ENCODE measurements around the gene SCIMP.

The SCIMP gene

DNA sequence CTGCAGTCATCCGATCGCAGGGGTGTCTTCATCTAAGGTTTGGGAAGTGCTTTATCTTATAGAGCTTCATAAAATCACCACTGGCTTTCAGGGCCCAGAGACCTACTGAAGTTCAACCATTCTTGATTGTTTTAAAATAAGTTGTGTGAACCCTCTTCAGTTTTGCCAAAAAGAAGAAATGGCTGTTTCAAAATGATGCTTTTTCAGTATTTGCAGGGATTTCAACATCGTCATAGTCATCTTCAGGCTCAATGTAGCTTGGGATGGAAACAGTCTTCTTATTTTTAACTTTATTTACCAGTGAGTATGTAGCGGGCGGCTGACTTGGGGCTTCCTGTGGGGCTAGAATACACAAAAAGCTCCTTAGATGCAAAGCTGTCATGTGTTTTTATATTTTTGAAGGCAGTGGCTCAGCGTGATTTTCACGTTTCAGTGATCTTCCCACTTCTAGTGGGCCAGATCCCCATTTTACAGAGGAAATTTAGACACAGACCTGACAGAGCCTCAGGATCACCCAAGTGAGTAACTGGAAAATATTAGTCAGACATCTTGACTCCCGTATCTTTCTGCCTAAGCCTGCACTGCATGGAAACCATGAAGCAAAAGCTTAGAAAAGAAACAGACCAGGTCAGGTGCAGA lies 23.9 kb downstream of the SCIMP start:
- H3K36me3 Mint-ChIP-seq: peaks cover 10% of the 10 kb centered on the region
- peaks cover 3% of the 10 kb centered on the region for H3K4me1 Mint-ChIP-seq
- no peak overlapping the region for H3K27ac Mint-ChIP-seq
- no peaks in the 10 kb centered on the region for H3K27me3 Mint-ChIP-seq
- H3K4me3 Mint-ChIP-seq: no peak overlapping the region
- H3K9me3 Mint-ChIP-seq: no peaks in the 10 kb centered on the region

DNA sequence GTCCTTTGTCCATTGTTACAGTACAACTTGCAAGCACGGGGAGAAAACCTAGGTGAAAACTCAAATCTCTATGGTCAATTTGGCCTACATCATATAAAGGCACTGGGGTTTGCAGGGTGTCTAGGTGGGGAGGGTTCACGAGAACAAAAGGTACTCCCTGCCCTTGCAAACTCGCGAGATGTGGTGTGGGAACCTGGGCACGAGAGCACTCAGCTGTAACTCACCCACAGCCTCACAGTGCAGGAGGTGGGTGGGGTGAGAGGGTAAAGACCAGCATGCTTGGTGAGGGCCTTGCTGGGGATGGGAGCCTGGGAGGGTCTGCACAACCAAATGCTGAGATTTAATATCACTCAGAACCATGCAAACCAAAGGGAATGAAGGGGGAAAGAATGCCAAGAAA lies 24.6 kb downstream of the SCIMP start:
- no peak overlapping the region for H3K27ac Mint-ChIP-seq
- no peaks in the 10 kb centered on the region for H3K27me3 Mint-ChIP-seq
- peaks cover 8% of the 10 kb centered on the region for H3K36me3 Mint-ChIP-seq
- no peak overlapping the region for H3K4me3 Mint-ChIP-seq
- no peaks in the 10 kb centered on the region for H3K9me3 Mint-ChIP-seq
- peaks cover 3% of the 10 kb centered on the region for H3K4me1 Mint-ChIP-seq

DNA sequence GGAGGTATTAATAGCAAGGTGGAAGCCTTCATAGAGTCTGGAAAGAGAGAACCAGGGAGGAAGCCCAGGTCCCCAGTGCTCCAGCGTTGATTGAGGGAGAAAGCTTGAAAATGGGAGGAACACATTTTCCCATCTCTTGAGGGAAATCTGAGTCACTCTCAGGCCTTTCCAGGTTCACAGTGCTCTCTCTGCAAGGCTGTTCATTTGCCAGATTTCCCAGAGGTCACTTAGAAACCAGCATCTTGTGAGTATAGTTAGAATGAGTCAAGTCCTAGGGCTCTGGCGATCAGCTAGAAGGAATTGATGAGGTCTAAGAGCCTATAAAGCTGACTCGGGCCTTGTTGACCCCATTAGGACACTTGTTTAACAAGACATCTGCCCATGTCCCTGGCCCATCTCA lies 25.3 kb downstream of the SCIMP start:
- H3K27ac Mint-ChIP-seq: no peak overlapping the region
- peaks cover 3% of the 10 kb centered on the region for H3K4me1 Mint-ChIP-seq
- H3K4me3 Mint-ChIP-seq: no peak overlapping the region
- peaks cover 6% of the 10 kb centered on the region for H3K36me3 Mint-ChIP-seq
- H3K9me3 Mint-ChIP-seq: no peaks in the 10 kb centered on the region
- no peaks in the 10 kb centered on the region for H3K27me3 Mint-ChIP-seq

DNA sequence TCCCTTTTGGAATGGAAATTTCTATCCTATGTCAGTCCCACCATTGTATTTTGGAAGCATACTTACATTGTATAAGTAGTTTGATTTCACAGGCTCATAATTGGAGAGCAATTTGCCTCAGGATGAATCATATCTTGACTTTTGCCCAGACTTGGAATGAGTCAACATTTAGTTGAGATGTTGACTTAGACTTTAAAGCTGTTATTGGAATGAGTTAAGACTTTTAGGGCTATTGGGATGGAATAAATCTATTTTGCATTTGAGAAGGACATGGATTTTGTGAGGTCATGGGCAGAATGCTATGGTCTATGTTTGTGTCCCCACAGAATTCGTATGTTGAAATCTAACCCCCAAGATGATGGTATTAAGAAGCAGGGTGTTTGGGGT lies 30.8 kb downstream of the SCIMP start:
- no peaks in the 10 kb centered on the region for H3K27me3 Mint-ChIP-seq

DNA sequence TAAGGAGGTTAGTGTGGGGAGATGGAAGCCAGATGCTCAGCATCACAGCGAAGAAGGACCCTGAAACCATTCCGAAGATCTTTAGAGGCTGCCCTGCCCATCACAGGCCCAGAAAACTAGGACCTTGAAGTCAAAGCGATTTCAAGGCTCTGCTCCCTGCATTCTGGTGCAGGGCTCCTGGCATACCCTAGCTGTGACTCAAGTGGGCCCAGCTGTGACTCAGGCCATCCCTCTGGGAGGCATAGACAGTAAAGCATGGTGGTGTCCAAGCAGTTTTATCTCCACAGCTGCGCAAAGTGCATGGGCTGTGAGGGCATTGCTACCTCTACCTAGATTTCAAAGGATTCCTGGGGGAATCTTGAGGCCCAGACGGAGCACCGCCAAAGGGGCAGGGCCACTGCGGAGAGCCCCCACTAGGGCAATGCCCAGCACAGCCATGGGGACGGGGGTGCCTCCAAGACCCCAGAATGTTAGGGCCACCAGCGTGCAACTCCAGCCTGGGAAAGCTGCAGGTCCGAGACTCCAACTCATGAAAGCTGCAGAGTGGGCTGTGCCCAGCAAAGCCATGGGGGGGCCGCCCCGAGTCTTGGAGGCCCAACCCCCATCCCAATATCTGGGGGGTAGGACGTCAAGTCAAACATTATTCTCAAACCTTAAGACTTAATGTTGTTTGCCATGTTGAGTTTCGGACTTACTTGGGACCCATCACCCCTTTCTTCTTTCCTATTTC lies 31.3 kb downstream of the SCIMP start:
- Mint-ChIP-seq H3K27me3 (no peaks in the 10 kb centered on the region), H3K9me3 (no peaks in the 10 kb centered on the region), H3K4me1 (peaks cover 10% of the 10 kb centered on the region), H3K27ac (no peak overlapping the region), H3K4me3 (no peak overlapping the region), H3K36me3 (peaks cover 6% of the 10 kb centered on the region)

More for the DNA sequence above, 30.8 kb downstream of the SCIMP start:
- Mint-ChIP-seq H3K36me3 (peaks cover 9% of the 10 kb centered on the region), H3K4me1 (peaks cover 8% of the 10 kb centered on the region), H3K4me3 (no peak overlapping the region), H3K27ac (no peak overlapping the region), H3K9me3 (no peaks in the 10 kb centered on the region)

DNA sequence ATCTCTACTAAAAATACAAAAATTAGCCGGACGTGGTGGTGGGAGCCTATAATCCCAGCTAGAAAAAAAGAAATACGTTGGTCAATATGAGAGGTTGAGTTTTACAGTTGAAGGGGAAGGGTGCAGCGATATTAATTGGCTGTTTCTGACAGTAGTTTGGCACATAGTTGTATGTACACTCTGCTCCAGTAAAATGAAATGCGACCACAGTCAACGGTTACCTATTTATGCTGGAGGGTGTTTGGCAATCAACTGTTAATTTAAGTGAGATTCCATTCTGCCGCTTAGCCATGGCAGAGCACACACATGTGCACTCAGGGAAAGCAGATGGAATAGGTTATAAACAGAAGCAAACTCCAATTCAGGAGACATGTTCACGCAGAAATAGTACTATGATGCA lies 33.6 kb downstream of the SCIMP start:
- Mint-ChIP-seq H3K4me3 (no peak overlapping the region), H3K27ac (no peak overlapping the region), H3K36me3 (peaks cover 6% of the 10 kb centered on the region), H3K9me3 (no peaks in the 10 kb centered on the region), H3K4me1 (peaks cover 17% of the 10 kb centered on the region), H3K27me3 (no peaks in the 10 kb centered on the region)

DNA sequence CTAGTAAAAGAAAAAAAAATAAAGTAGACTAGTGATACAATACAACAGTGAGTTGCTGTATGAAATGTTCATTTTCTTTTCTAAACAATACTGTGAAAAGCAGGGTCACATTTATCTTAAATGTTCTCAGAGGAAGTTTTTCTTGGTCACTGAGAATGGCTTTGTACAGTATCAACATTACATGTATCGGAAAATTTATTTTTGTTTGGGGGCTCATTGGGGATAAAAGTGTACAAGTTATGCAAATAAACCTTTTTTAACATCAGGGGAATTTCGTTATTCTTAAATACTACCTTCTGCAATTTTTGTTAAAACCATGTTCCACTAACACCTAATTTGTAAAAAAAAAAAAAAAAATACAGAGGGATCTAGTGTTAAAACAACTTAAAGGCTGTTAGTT lies 34.3 kb downstream of the SCIMP start:
- Mint-ChIP-seq H3K27ac (no peak overlapping the region), H3K9me3 (no peaks in the 10 kb centered on the region), H3K36me3 (peaks cover 6% of the 10 kb centered on the region), H3K4me3 (no peak overlapping the region), H3K4me1 (peaks cover 17% of the 10 kb centered on the region), H3K27me3 (no peaks in the 10 kb centered on the region)

DNA sequence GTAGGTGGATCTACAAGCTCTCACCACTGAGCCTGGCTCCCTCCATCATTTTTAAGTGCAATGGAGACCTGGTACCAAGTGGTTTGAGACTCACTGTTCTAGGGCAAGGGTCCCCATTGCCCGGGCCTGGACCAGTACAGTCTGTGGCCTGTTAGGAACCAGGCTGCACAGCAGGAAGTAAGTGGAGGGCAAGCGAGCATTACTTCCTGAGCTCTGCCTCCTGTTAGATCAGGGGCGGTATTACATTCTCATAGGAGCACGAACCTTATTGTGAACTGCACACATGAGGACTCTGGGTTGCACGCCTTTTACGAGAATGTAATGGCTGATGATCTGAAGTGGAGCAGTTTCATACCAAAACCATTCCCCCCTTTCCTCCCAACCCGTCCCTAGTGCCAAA lies 36.2 kb downstream of the SCIMP start:
- peaks cover 14% of the 10 kb centered on the region for H3K4me1 Mint-ChIP-seq
- no peaks in the 10 kb centered on the region for H3K27me3 Mint-ChIP-seq
- H3K9me3 Mint-ChIP-seq: no peaks in the 10 kb centered on the region
- no peak overlapping the region for H3K27ac Mint-ChIP-seq
- H3K4me3 Mint-ChIP-seq: no peak overlapping the region
- peaks cover 3% of the 10 kb centered on the region for H3K36me3 Mint-ChIP-seq

DNA sequence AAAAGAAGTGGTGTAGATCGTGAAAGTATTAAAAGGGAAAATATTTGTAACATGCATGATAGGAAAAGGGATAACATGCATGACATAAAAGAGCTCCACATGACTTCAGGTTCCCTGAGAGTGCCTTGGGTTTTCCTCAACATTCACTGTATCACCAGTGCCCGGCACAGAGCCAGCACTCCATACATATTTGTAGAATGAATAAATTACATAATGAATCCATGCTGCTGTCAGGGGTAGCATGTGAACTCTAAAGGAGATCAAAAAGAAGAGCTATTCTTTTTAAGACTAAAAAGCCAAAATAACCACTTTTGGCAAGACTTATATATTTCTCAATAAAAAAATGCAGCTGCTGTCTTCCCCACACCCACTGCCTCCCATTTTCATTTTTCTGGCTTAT lies 40.3 kb downstream of the SCIMP start:
- no peak overlapping the region for H3K4me3 Mint-ChIP-seq
- H3K27me3 Mint-ChIP-seq: no peaks in the 10 kb centered on the region
- no peak overlapping the region for H3K27ac Mint-ChIP-seq
- H3K9me3 Mint-ChIP-seq: peaks cover 5% of the 10 kb centered on the region
- H3K4me1 Mint-ChIP-seq: peaks cover 36% of the 10 kb centered on the region
- H3K36me3 Mint-ChIP-seq: peaks cover 14% of the 10 kb centered on the region

DNA sequence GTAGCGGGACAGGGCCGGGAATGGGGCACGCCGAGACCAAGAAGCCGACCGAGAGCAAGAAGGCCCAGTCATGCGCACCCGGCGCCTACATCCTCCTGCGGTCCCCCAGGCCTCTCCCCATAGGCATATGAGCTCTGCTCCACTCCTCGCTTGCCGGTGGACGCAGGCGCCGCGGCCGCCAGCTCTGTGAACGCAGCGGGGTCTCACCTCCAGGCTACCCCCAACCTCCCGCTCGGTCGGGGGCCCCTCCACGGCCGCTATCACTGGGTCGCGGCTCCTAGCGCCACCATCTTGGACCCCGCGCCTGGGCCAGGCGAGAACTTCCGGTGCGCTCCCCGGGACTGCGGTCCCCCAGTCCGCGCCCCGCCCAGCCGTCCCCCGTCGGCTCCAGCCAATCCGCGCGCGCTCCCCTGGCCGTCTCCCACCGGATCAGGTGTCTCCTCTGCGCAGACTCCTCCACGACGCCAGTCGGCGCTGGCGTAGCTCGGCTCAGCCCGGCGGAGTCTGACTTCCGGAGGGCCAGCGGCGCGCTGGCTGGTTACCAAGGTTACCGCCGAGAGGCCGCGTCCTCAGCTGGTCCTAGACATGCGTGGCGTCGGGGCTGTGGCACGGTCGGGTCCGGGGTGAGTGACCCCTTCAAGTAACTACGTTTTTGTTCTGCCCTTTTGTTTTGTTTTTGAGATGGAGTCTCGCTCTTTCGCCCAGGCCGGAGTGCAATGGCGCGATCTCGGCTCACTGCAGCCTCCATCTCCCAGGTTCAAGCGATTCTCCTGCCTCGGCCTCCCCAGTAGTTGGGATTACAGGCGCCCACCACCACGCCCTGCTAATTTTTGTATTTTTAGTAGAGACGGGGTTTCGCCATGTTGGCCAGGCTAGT lies 42.9 kb downstream of the SCIMP start, which contains the start of gene ZNF594:
TSS of gene ZNF594 (minus strand) at position 328 of the 877 bp plus-strand sequence. CDS start 7,612 bp downstream, outside the sequence.
- Mint-ChIP-seq H3K27ac (peak within 1 kb of the TSS; percentile 84), H3K36me3 (peaks cover 28% of the 10 kb centered on the region), H3K27me3 (no peaks in the 10 kb centered on the region), H3K4me1 (peaks cover 30% of the 10 kb centered on the region), H3K9me3 (peaks cover 10% of the 10 kb centered on the region), H3K4me3 (peak within 1 kb of the TSS; percentile 95)

DNA sequence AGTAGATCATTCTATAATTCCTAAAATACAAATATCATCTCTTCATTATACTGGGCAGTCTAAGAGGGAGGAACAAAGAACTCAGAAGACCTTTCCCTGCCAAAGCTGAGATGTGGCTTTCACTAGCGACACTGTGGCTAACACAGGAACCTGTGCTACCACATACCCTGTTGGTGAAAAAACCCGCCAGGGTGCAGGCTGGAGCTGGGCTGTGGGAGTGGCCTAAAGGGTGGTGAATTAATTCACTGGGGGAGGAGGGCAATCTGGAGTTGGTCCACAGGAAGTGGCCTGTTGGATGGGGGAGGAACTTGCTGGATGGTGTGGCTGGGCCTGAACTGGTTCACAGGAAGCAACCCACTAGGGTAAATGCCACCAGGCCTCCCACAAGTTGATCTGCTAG lies 50.4 kb downstream of the SCIMP start:
- Mint-ChIP-seq H3K9me3 (peaks cover 10% of the 10 kb centered on the region), H3K4me3 (no peak overlapping the region), H3K27me3 (no peaks in the 10 kb centered on the region), H3K4me1 (peaks cover 4% of the 10 kb centered on the region), H3K36me3 (peaks cover 58% of the 10 kb centered on the region), H3K27ac (no peak overlapping the region)

DNA sequence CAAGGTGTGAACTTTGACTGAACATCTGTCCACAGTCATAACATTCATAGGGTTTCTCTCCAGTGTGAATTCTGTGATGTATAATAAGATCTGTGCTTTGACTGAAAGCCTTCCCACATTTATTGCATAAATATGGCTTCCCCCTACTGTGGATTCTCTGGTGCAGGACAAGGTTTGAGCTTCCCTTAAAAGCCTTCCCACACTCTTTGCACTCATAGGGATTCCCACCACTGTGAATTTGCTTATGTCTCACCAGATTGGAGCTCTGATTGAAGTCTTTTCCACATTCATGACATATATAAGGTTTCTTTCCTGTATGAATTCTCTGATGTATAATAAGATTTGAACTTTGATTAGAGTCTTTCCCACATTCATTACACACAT lies 51.3 kb downstream of the SCIMP start:
- Mint-ChIP-seq H3K4me1 (peaks cover 3% of the 10 kb centered on the region), H3K9me3 (peaks cover 8% of the 10 kb centered on the region)

DNA sequence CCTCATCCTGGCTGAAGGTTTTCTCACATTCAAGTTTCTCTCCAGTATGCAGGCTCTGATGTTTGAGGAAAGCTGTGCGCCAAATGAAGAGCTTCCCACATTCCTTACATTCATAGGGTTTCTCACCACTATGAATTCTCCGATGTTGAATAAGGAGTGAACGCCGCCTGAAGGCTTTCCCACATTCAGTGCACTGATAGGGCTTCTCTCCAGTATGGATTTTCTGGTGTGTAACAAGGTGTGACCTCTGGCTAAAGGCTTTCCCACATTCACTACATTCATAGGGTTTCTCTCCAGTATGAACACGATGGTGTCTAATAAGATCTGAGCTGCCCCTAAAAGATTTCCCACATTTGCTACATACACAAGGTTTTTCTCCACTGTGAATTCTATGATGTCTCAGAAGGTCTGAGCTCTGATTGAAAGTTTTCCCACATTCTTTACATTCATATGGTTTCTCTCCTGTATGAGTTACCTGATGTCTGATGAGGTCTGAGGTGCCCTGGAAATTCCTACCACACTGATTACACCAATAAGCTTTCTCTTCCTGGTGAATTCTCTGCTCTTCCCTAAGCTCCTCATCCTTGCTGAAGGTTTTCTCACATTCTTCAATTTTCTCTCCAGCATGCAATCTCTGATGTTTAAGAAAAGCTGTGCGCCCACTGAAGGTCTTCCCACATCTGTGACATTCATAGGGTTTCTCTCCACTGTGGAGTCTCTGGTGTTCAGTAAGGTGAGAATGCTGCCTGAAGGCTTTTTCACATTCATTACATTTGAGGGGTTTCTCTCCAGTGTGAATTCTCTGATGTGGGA lies 51.9 kb downstream of the SCIMP start:
- no peaks in the 10 kb centered on the region for H3K4me1 Mint-ChIP-seq
- H3K36me3 Mint-ChIP-seq: peaks cover 58% of the 10 kb centered on the region
- H3K9me3 Mint-ChIP-seq: peaks cover 5% of the 10 kb centered on the region
- no peak overlapping the region for H3K4me3 Mint-ChIP-seq
- H3K27me3 Mint-ChIP-seq: no peaks in the 10 kb centered on the region
- peak overlapping the region; percentile 55 for H3K27ac Mint-ChIP-seq

More for the DNA sequence above, 51.3 kb downstream of the SCIMP start:
- H3K27me3 Mint-ChIP-seq: no peaks in the 10 kb centered on the region
- H3K36me3 Mint-ChIP-seq: peaks cover 61% of the 10 kb centered on the region
- H3K27ac Mint-ChIP-seq: no peak overlapping the region
- no peak overlapping the region for H3K4me3 Mint-ChIP-seq

DNA sequence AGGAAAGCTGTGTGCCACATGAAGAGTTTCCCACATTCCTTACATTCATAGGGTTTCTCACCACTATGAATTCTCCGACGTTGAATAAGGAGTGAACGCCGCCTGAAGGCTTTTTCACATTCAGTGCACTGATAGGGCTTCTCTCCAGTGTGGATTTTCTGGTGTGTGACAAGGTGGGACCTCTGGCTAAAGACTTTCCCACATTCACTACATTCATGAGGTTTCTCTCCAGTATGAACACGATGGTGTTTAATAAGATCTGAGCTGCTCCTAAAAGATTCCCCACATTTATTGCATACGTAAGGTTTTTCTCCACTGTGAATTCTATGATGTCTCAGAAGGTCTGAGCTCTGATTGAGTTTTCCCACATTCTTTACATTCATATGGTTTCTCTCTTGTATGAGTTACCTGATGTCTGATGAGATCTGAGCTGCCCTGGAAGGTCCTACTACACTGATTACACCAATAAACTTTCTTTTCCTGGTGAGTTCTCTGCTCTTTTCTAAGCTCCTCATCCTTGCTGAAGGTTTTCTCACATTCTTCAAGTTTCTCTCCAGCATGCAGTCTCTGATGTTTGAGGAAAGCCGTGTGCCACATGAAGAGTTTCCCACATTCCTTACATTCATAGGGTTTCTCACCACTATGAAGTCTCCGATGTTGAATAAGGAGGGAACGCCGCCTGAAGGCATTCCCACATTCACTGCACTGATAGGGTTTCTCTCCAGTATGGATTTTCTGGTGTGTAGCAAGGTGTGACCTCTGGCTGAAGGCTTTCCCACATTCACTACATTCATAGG lies 53.0 kb downstream of the SCIMP start:
- peaks cover 50% of the 10 kb centered on the region for H3K36me3 Mint-ChIP-seq
- H3K4me3 Mint-ChIP-seq: no peak overlapping the region
- no peaks in the 10 kb centered on the region for H3K27me3 Mint-ChIP-seq
- H3K27ac Mint-ChIP-seq: no peak overlapping the region
- H3K9me3 Mint-ChIP-seq: peaks cover 5% of the 10 kb centered on the region
- H3K4me1 Mint-ChIP-seq: no peaks in the 10 kb centered on the region

Measured in activated naive CD4-positive, alpha-beta T cell treated with anti-CD3 and anti-CD28 coated beads, Interleukin-2, amount 50 U/mL, for 24 hours (primary cell).